GM12878 (cell line): ENCODE results near the gene DSTN. TPM values are rescaled to one million over a fixed set of nuclear protein-coding genes. Genes with fewer than 3 reads are reported as not detected.

Experiments used
- ATAC-seq: fragments of 200-7000 bp; cut with Tn5 transposase; 3 replicates; pipeline ENCODE4 v1.9.1; 2020; ENCODE audit warnings: mild to moderate bottlenecking, moderate library complexity
- BruUV-seq: library from RNA; stranded (reverse); fragments of 400-500 nt; replicated peaks from 2 replicates; lab custom pipeline; 2021; lab: Mats Ljungman, UMichigan
- CTCF ChIA-PET: fragments of 300-600 bp; sonication (Branson Sonifier 250); formaldehyde crosslinking; extraction: SDS; loops from one replicate; lab custom pipeline; 2021; ENCODE audit warnings: inconsistent platforms; lab: Yijun Ruan, JAX
- POLR2A ChIA-PET: fragments of 350-600 bp; formaldehyde crosslinking; extraction: SDS; loops from one replicate; lab custom pipeline; 2021; ENCODE audit warnings: inconsistent platforms; lab: Charles Lee
- RAD21 ChIA-PET: fragments of 300-600 bp; sonication (Branson Sonifier 250); formaldehyde crosslinking; loops from one replicate; lab custom pipeline; 2023; ENCODE audit warnings: antibody characterized with exemption; ENCODE audit not compliant: unreplicated experiment; lab: Charles Lee
- SMC1A ChIA-PET: fragments of 300-600 bp; sonication (Branson Sonifier 250); formaldehyde crosslinking; loops from one replicate; lab custom pipeline; 2023; ENCODE audit not compliant: unreplicated experiment, uncharacterized antibody; lab: Charles Lee
- DNase-seq: peaks from one replicate; pipeline ENCODE4 v3.0.0-alpha.2; 2011; ENCODE audit warnings: low read depth, low spot score
- FAIRE-seq: peaks from 3 replicates; lab custom pipeline; 2011; peaks lifted over from hg19 to GRCh38; lab: Jason Lieb, UNC
- H2AFZ ChIP-seq: 2 replicates; pipeline ENCODE4 v1.6.0; 2011; ENCODE audit warnings: low read depth, low read length, control low read depth; ENCODE audit not compliant: control insufficient read depth
- H3K27ac ChIP-seq: 2 replicates; pipeline ENCODE4 v1.5.1; 2011; ENCODE audit warnings: control low read depth; ENCODE audit not compliant: control insufficient read depth, insufficient read depth
- H3K27me3 ChIP-seq, 2 experiments: replicated peaks in 1 of 2; 2 replicates each; pipeline versions ENCODE4 v1.6.0 to v1.6.1; 2011; ENCODE audit warnings: low read length in 1 of 2; ENCODE audit not compliant: control insufficient read depth in 2 of 2, insufficient read depth in 2 of 2
- H3K36me3 ChIP-seq, 2 experiments: 2 replicates each; pipeline ENCODE4 v1.5.1; 2011; ENCODE audit warnings: low read length in 1 of 2; ENCODE audit not compliant: control insufficient read depth in 2 of 2, insufficient read depth in 2 of 2
- H3K4me1 ChIP-seq: 2 replicates; pipeline ENCODE4 v1.6.1; 2011; ENCODE audit warnings: mild to moderate bottlenecking, low read length, moderate library complexity, mixed read lengths; ENCODE audit not compliant: control insufficient read depth, insufficient read depth
- H3K4me2 ChIP-seq: 2 replicates; pipeline ENCODE4 v1.6.0; 2011; ENCODE audit warnings: control low read depth; ENCODE audit not compliant: control insufficient read depth, insufficient read depth
- H3K4me3 ChIP-seq: fragments of 200-600 bp; sonication (generic); 2 replicates; pipeline ENCODE4 v1.5.1; 2016
- H3K79me2 ChIP-seq: 2 replicates; pipeline ENCODE4 v1.6.0; 2011; ENCODE audit warnings: low read length; ENCODE audit not compliant: control insufficient read depth, insufficient read depth
- H3K9ac ChIP-seq: 2 replicates; pipeline ENCODE4 v1.8.0; 2011; ENCODE audit warnings: low read length, control low read depth, mixed read lengths; ENCODE audit not compliant: control insufficient read depth, insufficient read depth
- H3K9me3 ChIP-seq: replicated peaks from 3 replicates; pipeline ENCODE4 v1.5.1; 2011; ENCODE audit warnings: mild to moderate bottlenecking, low read length; ENCODE audit not compliant: control insufficient read depth, insufficient read depth
- H4K20me1 ChIP-seq: 2 replicates; pipeline ENCODE4 v1.6.0; 2011; ENCODE audit not compliant: control insufficient read depth, insufficient read depth
- ATF2 ChIP-seq: IDR thresholded peaks from 2 replicates; pipeline ENCODE4 v1.6.1; 2012; ENCODE audit warnings: low read length, inconsistent platforms
- E2F8 ChIP-seq: fragments of 450-650 bp; IDR thresholded peaks from 2 replicates; pipeline ENCODE4 v1.6.1; 2018; ENCODE audit warnings: mild to moderate bottlenecking, low read depth, moderate library complexity; ENCODE audit not compliant: partially characterized antibody
- ETV6 ChIP-seq, 2 experiments: fragments of 450-650 bp in 1 of 2; IDR thresholded peaks in 1 of 2; conservative IDR thresholded peaks in 1 of 2; 2 replicates each; pipeline ENCODE4 v1.6.1; 2014; ENCODE audit warnings: antibody characterized with exemption in 1 of 2, borderline replicate concordance in 1 of 2, low read depth in 1 of 2, mild to moderate bottlenecking in 1 of 2, moderate library complexity in 1 of 2
- MAX ChIP-seq: IDR thresholded peaks from 2 replicates; pipeline ENCODE4 v1.6.1; 2012; ENCODE audit warnings: low read depth, low read length, improper control_type of control experiment
- MLLT1 ChIP-seq: fragments of 450-650 bp; IDR thresholded peaks from 2 replicates; pipeline ENCODE4 v1.6.1; 2016; ENCODE audit warnings: mild to moderate bottlenecking
- WGBS: methylation state at CpG from one replicate; pipeline ENCODE4 v1.1.6; 2016; ENCODE audit warnings: low lambda C conversion rate; ENCODE audit not compliant: insufficient replicate concordance, insufficient coverage; ENCODE audit errors: missing lambda C conversion rate; 5-methylcytosine and 5-hydroxymethylcytosine counted together
- in situ Hi-C: fragments of 300-500 bp; cut with MboI; formaldehyde crosslinking; loops from 9 replicates; pipeline ENCODE4 v1.14.3; 2018; ENCODE audit warnings: mixed read lengths
- intact Hi-C: fragments of 100-400 bp; cut with micrococcal nuclease; formaldehyde crosslinking; loops from one replicate; pipeline ENCODE4 v1.14.2; 2022; ENCODE audit not compliant: unreplicated experiment
- polyA plus RNA-seq, 11 experiments: library from polyadenylated mRNA; depleted of rRNA in 4 of 11; unstranded in 6 of 11; stranded (reverse) in 5 of 11; fragments of >200 nt; fragmentation: Nextera tagmentation in 4 of 11; fragmentation: Illumina TruSeq in 1 of 11; extraction: Ambion mirVana in 4 of 11; extraction: Trizol in 1 of 11; gene quantifications; 1 replicate in 1 of 11; 2 replicates in 10 of 11; pipeline versions ENCODE4 v1.2.1 to v1.2.3, GENCODE V29; 2011 to 2016; ENCODE audit warnings: inconsistent platforms in 2 of 11, missing spikeins in 2 of 11, low read depth in 1 of 11
- total RNA-seq, 4 experiments: library from RNA; depleted of rRNA in 3 of 4; stranded (reverse); fragments of >200 nt in 3 of 4; fragmentation: Illumina TruSeq in 1 of 4; extraction: Trizol in 1 of 4; gene quantifications; 2 replicates each; pipeline versions ENCODE4 v1.2.1 to v1.2.3, GENCODE V29; 2013 to 2021

DSTN gene
- total and polyA plus RNA-seq, 10 of the 15 experiments (the other 5 are each of a cell fraction or from before 2014, with no cell fraction given), result 26.7 to 137 (median 40.8) TPM

- ChIA-PET SMC1A (interaction anchor here (0.7 to 1.6 kb wide), 2 partner anchors 8 to 370 kb away, joined by 3 to 5 read pairs; no protein-coding TSS in a partner anchor), CTCF (interaction anchor here (0.6 to 2.1 kb wide), 3 partner anchors 8 to 318 kb away, joined by 3 to 14 read pairs (median 5); partner anchors contain the start of gene DSTN), RAD21 (no interaction called here), POLR2A (no interaction called here)
- no peaks in the 10 kb centered on the region for H3K4me1 ChIP-seq
- intact Hi-C loops, result no loop called here
- DNase-seq, result no peak
- H3K9ac ChIP-seq, result no peak overlapping the region
- no peak for ATAC-seq
- H3K9me3 ChIP-seq, result no peaks in the 10 kb centered on the region
- H3K4me2 ChIP-seq, result no peak overlapping the region
- H3K27me3 ChIP-seq, result no peaks in the 10 kb centered on the region
- no peaks in the 10 kb centered on the region for H3K36me3 ChIP-seq
- H3K79me2 ChIP-seq, result no peaks in the 10 kb centered on the region
- no peak for TF ChIP-seq MAX
- TF ChIP-seq ATF2, result no peak
- no peak for TF ChIP-seq ETV6 (conservative IDR thresholded peaks at IDR 0.05 in 1 of 2, IDR thresholded peaks at IDR 0.05 in 1 of 2; ENCODE audit: borderline replicate concordance in 1 of 2, low read depth in 1 of 2)
- no peak for TF ChIP-seq E2F8
- TF ChIP-seq MLLT1, result no peak
- FAIRE-seq, result no peak
- no peak overlapping the region for H3K27ac ChIP-seq
- H3K4me3 ChIP-seq, result no peak overlapping the region
- in situ Hi-C loops, result no loop called here
- WGBS, result 82% methylated on average over 4 of the region's 4 CpGs
- H2AFZ ChIP-seq, result no peak overlapping the region
- no TSS peak for BruUV-seq
- no peaks in the 10 kb centered on the region for H4K20me1 ChIP-seq
Observed at GRCh38 chr20:17579369-17580039, 9.6 kb downstream of the DSTN start.
